Dermis lymphatic vessel endothelial cell (primary cell): ENCODE measurements around the gene AFG3L2. TPM values are rescaled to one million over a fixed set of nuclear protein-coding genes. Genes with fewer than 3 reads are reported as not detected.

Experiments
- total RNA-seq: library from RNA; depleted of rRNA; stranded (reverse); fragments of >200 nt; gene quantifications from 2 replicates; pipeline ENCODE4 v1.2.1, GENCODE V29; 2014

AFG3L2 gene
- total RNA-seq, result 36.5 and 42.6 TPM in 2 replicates

DNA sequence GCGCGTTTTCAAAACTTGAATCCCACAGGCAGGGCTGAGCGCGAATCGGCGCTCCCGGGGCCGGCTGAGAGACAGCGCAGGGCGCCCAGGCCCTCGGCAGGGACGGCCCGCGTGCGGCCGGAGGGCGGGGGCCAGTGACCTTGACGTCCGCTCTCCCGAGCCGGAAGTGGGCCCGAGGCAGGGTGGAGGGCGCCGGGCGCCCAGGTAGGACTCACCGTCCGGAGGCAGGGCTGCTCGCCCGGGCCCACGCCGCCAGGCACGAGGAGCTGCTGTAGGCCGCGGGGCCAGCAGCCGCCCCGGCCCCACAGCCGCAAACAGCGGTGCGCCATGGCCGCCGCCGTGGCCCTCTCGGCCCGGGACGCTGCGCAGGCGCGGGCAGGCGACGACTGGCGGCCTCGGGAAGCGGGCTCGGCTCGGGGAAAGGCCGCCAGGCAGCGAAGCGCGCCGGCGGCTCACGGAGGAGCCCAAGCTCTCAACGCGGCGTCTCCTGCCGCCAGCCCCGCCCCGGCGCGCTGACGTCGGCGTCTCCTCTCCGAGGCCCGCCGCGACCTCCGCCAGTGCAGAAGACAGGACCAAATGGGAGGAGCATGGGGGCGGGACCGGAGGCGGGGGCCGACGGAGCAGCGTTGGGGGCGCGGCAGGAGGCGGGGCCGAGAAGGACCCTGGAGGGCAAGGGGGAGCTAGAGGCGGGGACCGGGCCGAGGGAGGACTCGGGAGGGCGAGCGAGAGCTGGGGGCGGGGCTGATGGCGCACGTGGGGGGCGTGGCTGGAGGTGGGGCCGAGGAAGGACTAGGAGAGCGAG lies at the start of gene AFG3L2:
AFG3L2 (minus strand) TSS at position 474 of the 802 bp plus-strand sequence; CDS start at position 329, 145 bp downstream.

DNA sequence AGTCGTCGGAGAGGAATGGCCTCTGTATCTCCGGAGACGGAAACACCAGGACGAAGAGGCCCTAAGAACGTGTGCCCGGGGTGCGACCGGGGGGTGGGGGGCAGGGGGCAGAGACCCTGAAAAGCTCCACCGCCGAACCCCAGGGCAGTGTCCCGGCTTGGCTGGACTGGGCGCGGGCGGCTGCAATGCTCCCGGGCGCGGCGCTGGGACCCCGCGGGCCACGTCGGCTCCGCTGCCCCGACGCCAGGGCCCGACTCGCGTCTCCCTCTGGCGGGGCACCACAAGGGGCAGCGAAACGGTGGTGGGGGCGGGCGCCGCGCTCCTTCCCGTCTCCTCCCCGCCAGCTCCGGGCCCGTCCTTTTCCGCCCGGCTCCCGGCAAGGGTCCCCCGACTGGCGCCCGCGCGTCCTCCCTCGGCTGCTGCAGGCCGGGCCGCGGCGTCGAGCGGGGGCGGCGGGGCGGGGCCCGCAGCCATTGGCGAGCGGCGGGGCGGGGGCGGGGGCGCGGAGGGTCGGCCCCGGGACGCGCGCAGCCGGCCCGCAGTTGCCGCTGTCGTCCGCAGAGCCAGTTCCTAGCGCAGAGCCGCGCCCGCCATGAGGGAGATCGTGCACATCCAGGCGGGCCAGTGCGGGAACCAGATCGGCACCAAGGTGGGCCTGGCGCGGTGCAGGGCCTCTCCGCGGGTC lies 69.2 kb downstream of the AFG3L2 start, which contains the start of gene TUBB6:
TUBB6 (plus strand) TSS at position 541 of the 685 bp plus-strand sequence; CDS start at position 593, 52 bp downstream.

Other genes starting within 250 kb of the AFG3L2 start
- gene CIDEA, start 122.9 kb downstream of the AFG3L2 start, total RNA-seq, result 0.33 and 0.52 TPM in 2 replicates
- gene TUBB6, start 69.0 kb downstream of the AFG3L2 start, total RNA-seq, result 532 and 823 TPM in 2 replicates
- 0.86 and 0.87 TPM in 2 replicates for gene PRELID3A, start 30.7 kb upstream of the AFG3L2 start, total RNA-seq